K562 (cell line): ENCODE data around the gene ITGA3. TPM values are rescaled to one million over a fixed set of nuclear protein-coding genes. Genes with fewer than 3 reads are reported as not detected.

Source experiments
- CBX1 ChIP-seq: sonication (generic); IDR thresholded peaks from 2 replicates; pipeline ENCODE4 v1.6.1; 2016; ENCODE audit warnings: antibody characterized with exemption, low read depth, mild to moderate bottlenecking
- EGR1 ChIP-seq: fragments of 450-650 bp; conservative IDR thresholded peaks from 2 replicates; pipeline ENCODE4 v1.6.1; 2017; ENCODE audit warnings: mild to moderate bottlenecking
- HNRNPLL ChIP-seq: fragments of 200-400 bp; formaldehyde crosslinking; IDR thresholded peaks from 2 replicates; pipeline ENCODE4 v1.6.1; 2017; ENCODE audit warnings: low read length, low read depth, mild to moderate bottlenecking; ENCODE audit not compliant: poor library complexity, severe bottlenecking
- NFRKB ChIP-seq: fragments of 450-650 bp; IDR thresholded peaks from 2 replicates; pipeline ENCODE4 v1.6.1; 2016; ENCODE audit warnings: low read depth
- NR2C1 ChIP-seq, 2 experiments: fragments of 450-650 bp; IDR thresholded peaks; 2 replicates each; pipeline ENCODE4 v1.6.1; 2017; ENCODE audit warnings: mild to moderate bottlenecking in 2 of 2, antibody characterized with exemption in 1 of 2, inconsistent platforms in 1 of 2, missing compliant biosample characterization in 1 of 2, missing genetic modification characterization in 1 of 2
- NR2C2 ChIP-seq, 2 experiments: fragments of 200-800 bp in 1 of 2; sonication (Bioruptor generic) in 1 of 2; sonication (generic) in 1 of 2; formaldehyde crosslinking in 1 of 2; IDR thresholded peaks; 2 replicates each; pipeline versions ENCODE4 v1.6.1 to v1.8.0; 2016 to 2022; ENCODE audit warnings: mild to moderate bottlenecking in 1 of 2, missing compliant biosample characterization in 1 of 2, missing genetic modification characterization in 1 of 2, missing genetic modification reagents in 1 of 2
- NUFIP1 ChIP-seq: fragments of 450-650 bp; IDR thresholded peaks from 2 replicates; pipeline ENCODE4 v1.6.1; 2018; ENCODE audit not compliant: partially characterized antibody
- RFX1 ChIP-seq: fragments of 450-650 bp; IDR thresholded peaks from 2 replicates; pipeline ENCODE4 v1.6.1; 2016; ENCODE audit warnings: mild to moderate bottlenecking, moderate library complexity
- RUNX1 ChIP-seq: sonication (generic); IDR thresholded peaks from 2 replicates; pipeline ENCODE4 v1.6.1; 2016; ENCODE audit warnings: antibody characterized with exemption, low read depth
- ZBED1 ChIP-seq: IDR thresholded peaks from 2 replicates; pipeline ENCODE4 v1.6.1; 2014
- ZFP1 ChIP-seq: fragments of 450-650 bp; formaldehyde crosslinking; IDR thresholded peaks from 2 replicates; pipeline ENCODE4 v1.4.0; 2020; ENCODE audit warnings: mild to moderate bottlenecking, mixed read lengths
- ZFP36 ChIP-seq: fragments of 150-350 bp; IDR thresholded peaks from 2 replicates; pipeline ENCODE4 v1.6.1; 2018; ENCODE audit warnings: low read length, low read depth; ENCODE audit not compliant: partially characterized antibody
- polyA plus RNA-seq, 8 experiments: library from polyadenylated mRNA; depleted of rRNA in 4 of 8; stranded (reverse) in 5 of 8; unstranded in 3 of 8; fragments of >200 nt; fragmentation: Nextera tagmentation in 2 of 8; fragmentation: Illumina TruSeq in 1 of 8; extraction: Ambion mirVana in 2 of 8; extraction: Trizol in 1 of 8; gene quantifications; 2 replicates each; pipeline versions ENCODE4 v1.2.1 to v1.2.3, GENCODE V29; 2011 to 2014; ENCODE audit warnings: inconsistent platforms in 1 of 8, missing spikeins in 1 of 8
- total RNA-seq, 7 experiments: library from RNA; depleted of rRNA in 6 of 7; stranded (reverse); fragments of >200 nt in 6 of 7; fragmentation: Illumina TruSeq in 2 of 7; extraction: Trizol in 2 of 7; gene quantifications; 2 replicates each; pipeline versions ENCODE4 v1.2.1 to v1.2.3, GENCODE V29; 2011 to 2021; ENCODE audit warnings: low replicate concordance in 1 of 7
- TF ChIP-seq, protein P1 (sequence below): fragments of 200-800 bp; sonication (Bioruptor generic); IDR thresholded peaks from 2 replicates; pipeline ENCODE4 v1.6.1; 2017; ENCODE audit warnings: missing genetic modification characterization, missing compliant biosample characterization
- TF ChIP-seq, protein P2 (sequence below): fragments of 450-650 bp; formaldehyde crosslinking; IDR thresholded peaks from 2 replicates; pipeline ENCODE4 v1.4.0; 2020; ENCODE audit warnings: mild to moderate bottlenecking, moderate library complexity
- TF ChIP-seq, protein P3 (sequence below): fragments of 450-650 bp; IDR thresholded peaks from 2 replicates; pipeline ENCODE4 v1.6.1; 2014; ENCODE audit warnings: low read depth, mild to moderate bottlenecking, moderate library complexity, borderline replicate concordance
- TF ChIP-seq, protein P4 (sequence below): sonication (generic); formaldehyde crosslinking; IDR thresholded peaks from 2 replicates; pipeline ENCODE4 v1.8.0; 2023; ENCODE audit warnings: missing genetic modification reagents, mild to moderate bottlenecking, borderline replicate concordance

The ITGA3 gene
- total and polyA plus RNA-seq, 9 of the 15 experiments (the other 6 are each of a cell fraction or from before 2014, with no cell fraction given): 0.03 to 0.75 (median 0.14) TPM; not detected in 2

DNA sequence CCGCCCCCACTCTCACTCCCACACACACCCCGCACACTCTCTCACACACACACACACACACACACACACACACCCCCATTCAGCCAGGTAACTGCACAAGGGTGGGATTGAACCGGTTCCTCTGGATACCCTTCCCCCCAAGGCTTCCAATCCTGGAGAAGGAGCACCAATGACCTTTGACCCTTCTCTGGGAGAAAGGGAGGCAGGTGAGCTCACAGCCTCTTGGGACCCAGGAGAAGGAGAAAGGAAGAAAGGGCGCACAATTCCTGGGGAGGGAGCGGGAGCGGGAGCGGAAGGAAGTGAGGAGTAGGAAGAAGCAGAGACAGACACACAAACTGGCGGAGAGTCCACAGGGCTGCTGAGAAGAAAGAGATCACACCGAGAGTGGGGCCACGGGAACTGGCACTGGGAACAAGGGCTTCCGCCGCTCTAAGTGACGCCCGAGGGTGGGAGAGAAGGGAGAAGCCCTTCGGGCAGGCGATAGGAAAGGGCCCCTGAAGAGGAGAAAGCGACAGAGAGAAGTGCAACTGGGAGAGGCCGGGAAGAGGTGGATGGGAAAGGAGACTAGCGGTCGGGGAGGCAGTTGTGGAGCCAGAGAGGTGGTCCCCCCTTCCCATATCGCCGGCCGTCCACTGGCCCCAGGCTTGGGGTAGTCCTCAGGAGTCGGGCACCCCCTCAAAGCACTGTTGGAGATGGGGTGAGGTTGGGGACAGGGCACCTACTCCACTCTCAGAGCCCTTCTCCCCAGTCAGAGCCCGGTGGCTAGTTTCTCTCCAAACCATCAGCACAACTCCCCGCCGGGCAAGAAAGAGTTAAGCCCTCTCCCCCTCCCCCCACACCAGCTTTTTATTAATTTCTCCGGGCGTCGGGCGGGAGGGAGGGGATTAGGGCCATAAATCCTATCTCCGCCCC, 72.8 kb downstream of the ITGA3 start (continued):
- TF ChIP-seq NR2C1 (IDR thresholded peaks at IDR 0.05) (peak; percentile 73), NR2C1 (tag; IDR thresholded peaks at IDR 0.05) (peak; percentile 63), ZFP1 (CRISPR knock-in tag) (no peak), RUNX1 (no peak), HNRNPLL (no peak), ZFP36 (no peak), CBX1 (no peak), NR2C2 (CRISPR knock-in tag; IDR thresholded peaks at IDR 0.05) (peak; percentile 49; the same call in 1 of the 2 replicates), NR2C2 (tag; IDR thresholded peaks at IDR 0.05) (no peak), ZBED1 (no peak), NUFIP1 (no peak), NFRKB (no peak), EGR1 (peak; percentile 62), RFX1 (no peak)
- TF ChIP-seq, protein P1, sequence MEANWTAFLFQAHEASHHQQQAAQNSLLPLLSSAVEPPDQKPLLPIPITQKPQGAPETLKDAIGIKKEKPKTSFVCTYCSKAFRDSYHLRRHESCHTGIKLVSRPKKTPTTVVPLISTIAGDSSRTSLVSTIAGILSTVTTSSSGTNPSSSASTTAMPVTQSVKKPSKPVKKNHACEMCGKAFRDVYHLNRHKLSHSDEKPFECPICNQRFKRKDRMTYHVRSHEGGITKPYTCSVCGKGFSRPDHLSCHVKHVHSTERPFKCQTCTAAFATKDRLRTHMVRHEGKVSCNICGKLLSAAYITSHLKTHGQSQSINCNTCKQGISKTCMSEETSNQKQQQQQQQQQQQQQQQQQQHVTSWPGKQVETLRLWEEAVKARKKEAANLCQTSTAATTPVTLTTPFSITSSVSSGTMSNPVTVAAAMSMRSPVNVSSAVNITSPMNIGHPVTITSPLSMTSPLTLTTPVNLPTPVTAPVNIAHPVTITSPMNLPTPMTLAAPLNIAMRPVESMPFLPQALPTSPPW: no peak
- TF ChIP-seq, protein P2, sequence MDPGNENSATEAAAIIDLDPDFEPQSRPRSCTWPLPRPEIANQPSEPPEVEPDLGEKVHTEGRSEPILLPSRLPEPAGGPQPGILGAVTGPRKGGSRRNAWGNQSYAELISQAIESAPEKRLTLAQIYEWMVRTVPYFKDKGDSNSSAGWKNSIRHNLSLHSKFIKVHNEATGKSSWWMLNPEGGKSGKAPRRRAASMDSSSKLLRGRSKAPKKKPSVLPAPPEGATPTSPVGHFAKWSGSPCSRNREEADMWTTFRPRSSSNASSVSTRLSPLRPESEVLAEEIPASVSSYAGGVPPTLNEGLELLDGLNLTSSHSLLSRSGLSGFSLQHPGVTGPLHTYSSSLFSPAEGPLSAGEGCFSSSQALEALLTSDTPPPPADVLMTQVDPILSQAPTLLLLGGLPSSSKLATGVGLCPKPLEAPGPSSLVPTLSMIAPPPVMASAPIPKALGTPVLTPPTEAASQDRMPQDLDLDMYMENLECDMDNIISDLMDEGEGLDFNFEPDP (CRISPR knock-in tag): no peak
- TF ChIP-seq, protein P3, sequence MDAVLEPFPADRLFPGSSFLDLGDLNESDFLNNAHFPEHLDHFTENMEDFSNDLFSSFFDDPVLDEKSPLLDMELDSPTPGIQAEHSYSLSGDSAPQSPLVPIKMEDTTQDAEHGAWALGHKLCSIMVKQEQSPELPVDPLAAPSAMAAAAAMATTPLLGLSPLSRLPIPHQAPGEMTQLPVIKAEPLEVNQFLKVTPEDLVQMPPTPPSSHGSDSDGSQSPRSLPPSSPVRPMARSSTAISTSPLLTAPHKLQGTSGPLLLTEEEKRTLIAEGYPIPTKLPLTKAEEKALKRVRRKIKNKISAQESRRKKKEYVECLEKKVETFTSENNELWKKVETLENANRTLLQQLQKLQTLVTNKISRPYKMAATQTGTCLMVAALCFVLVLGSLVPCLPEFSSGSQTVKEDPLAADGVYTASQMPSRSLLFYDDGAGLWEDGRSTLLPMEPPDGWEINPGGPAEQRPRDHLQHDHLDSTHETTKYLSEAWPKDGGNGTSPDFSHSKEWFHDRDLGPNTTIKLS: no peak
- TF ChIP-seq, protein P4, sequence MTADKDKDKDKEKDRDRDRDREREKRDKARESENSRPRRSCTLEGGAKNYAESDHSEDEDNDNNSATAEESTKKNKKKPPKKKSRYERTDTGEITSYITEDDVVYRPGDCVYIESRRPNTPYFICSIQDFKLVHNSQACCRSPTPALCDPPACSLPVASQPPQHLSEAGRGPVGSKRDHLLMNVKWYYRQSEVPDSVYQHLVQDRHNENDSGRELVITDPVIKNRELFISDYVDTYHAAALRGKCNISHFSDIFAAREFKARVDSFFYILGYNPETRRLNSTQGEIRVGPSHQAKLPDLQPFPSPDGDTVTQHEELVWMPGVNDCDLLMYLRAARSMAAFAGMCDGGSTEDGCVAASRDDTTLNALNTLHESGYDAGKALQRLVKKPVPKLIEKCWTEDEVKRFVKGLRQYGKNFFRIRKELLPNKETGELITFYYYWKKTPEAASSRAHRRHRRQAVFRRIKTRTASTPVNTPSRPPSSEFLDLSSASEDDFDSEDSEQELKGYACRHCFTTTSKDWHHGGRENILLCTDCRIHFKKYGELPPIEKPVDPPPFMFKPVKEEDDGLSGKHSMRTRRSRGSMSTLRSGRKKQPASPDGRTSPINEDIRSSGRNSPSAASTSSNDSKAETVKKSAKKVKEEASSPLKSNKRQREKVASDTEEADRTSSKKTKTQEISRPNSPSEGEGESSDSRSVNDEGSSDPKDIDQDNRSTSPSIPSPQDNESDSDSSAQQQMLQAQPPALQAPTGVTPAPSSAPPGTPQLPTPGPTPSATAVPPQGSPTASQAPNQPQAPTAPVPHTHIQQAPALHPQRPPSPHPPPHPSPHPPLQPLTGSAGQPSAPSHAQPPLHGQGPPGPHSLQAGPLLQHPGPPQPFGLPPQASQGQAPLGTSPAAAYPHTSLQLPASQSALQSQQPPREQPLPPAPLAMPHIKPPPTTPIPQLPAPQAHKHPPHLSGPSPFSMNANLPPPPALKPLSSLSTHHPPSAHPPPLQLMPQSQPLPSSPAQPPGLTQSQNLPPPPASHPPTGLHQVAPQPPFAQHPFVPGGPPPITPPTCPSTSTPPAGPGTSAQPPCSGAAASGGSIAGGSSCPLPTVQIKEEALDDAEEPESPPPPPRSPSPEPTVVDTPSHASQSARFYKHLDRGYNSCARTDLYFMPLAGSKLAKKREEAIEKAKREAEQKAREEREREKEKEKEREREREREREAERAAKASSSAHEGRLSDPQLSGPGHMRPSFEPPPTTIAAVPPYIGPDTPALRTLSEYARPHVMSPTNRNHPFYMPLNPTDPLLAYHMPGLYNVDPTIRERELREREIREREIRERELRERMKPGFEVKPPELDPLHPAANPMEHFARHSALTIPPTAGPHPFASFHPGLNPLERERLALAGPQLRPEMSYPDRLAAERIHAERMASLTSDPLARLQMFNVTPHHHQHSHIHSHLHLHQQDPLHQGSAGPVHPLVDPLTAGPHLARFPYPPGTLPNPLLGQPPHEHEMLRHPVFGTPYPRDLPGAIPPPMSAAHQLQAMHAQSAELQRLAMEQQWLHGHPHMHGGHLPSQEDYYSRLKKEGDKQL: no peak
